Stimulated activated naive CD4-positive, alpha-beta T cell treated with Interleukin-2 at 50 U/mL for 16 hours (primary cell): ENCODE data around the gene ST6GALNAC1.

ENCODE experiments used
- DNase-seq: peaks from one replicate; lab custom pipeline; 2025; lab: John Stamatoyannopoulos, UW

The ST6GALNAC1 gene

GRCh38 chr17:76675648-76676047 is 32.1 kb upstream of the ST6GALNAC1 start:
- DNase-seq, result no peak

- DNase-seq, result no peak
Observed at GRCh38 chr17:76674600-76674999, 31.0 kb upstream of the ST6GALNAC1 start.

- DNase-seq, result no peak
Observed at GRCh38 chr17:76673729-76674128, 30.2 kb upstream of the ST6GALNAC1 start.

GRCh38 chr17:76672892-76673291 is 29.3 kb upstream of the ST6GALNAC1 start:
- no peak for DNase-seq

GRCh38 chr17:76672270-76672851 is 28.8 kb upstream of the ST6GALNAC1 start:
- DNase-seq, result no peak

GRCh38 chr17:76671912-76672262 is 28.3 kb upstream of the ST6GALNAC1 start:
- DNase-seq, result no peak

- DNase-seq, result peak; percentile 100
Observed at GRCh38 chr17:76671123-76671911, 27.8 kb upstream of the ST6GALNAC1 start.

- no peak for DNase-seq
Observed at GRCh38 chr17:76670718-76671122, 27.2 kb upstream of the ST6GALNAC1 start.

- no peak for DNase-seq
Observed at GRCh38 chr17:76670020-76670717, 26.6 kb upstream of the ST6GALNAC1 start.

GRCh38 chr17:76667786-76668453 is 24.4 kb upstream of the ST6GALNAC1 start:
- DNase-seq, result no peak

- DNase-seq, result no peak
Observed at GRCh38 chr17:76667491-76667755, 23.9 kb upstream of the ST6GALNAC1 start.

GRCh38 chr17:76660656-76661042 is 17.1 kb upstream of the ST6GALNAC1 start:
- no peak for DNase-seq

- DNase-seq, result peak; percentile 14
Observed at GRCh38 chr17:76659928-76660655, 16.5 kb upstream of the ST6GALNAC1 start.

- no peak for DNase-seq
Observed at GRCh38 chr17:76658242-76658662, 14.7 kb upstream of the ST6GALNAC1 start.

- DNase-seq, result no peak
Observed at GRCh38 chr17:76657505-76658241, 14.1 kb upstream of the ST6GALNAC1 start.

- no peak for DNase-seq
Observed at GRCh38 chr17:76654408-76654807, 10.9 kb upstream of the ST6GALNAC1 start.

GRCh38 chr17:76650504-76650903 is 6.9 kb upstream of the ST6GALNAC1 start:
- DNase-seq, result no peak

GRCh38 chr17:76646712-76647111 is 3.2 kb upstream of the ST6GALNAC1 start:
- DNase-seq, result no peak

GRCh38 chr17:76645481-76645880 is 1.9 kb upstream of the ST6GALNAC1 start:
- no peak for DNase-seq

GRCh38 chr17:76644995-76645394 is 1.4 kb upstream of the ST6GALNAC1 start:
- DNase-seq, result no peak

GRCh38 chr17:76642994-76643393 is 563 bp downstream of the ST6GALNAC1 start:
- DNase-seq, result no peak
